GM18951 (cell line): ENCODE measurements around the gene MARCHF4.

Experiments used
- POLR2A ChIP-seq: IDR thresholded peaks from 4 replicates; pipeline ENCODE4 v1.6.1; 2011; ENCODE audit warnings: mild to moderate bottlenecking; ENCODE audit not compliant: insufficient read length, insufficient read depth; ENCODE audit errors: extremely low read depth
- in situ Hi-C: fragments of 300-500 bp; cut with MboI; formaldehyde crosslinking; loops from one replicate; pipeline ENCODE4 v1.12.0; 2022; ENCODE audit warnings: low sequenced_read_pairs, mixed read lengths, inconsistent platforms; ENCODE audit not compliant: unreplicated experiment

MARCHF4 gene

GRCh38 chr2:216371721-216372702 is at the start of gene MARCHF4:
Gene MARCHF4, minus strand, starts transcription at chr2:216372483. Its CDS starts 2,223 bp downstream, at chr2:216370260.
- TF ChIP-seq POLR2A, result no peak
- in situ Hi-C loops, result no loop called here

- in situ Hi-C loops, result no loop called here
- no peak for TF ChIP-seq POLR2A
These were observed 48.3 kb upstream of the MARCHF4 start for GRCh38 chr2:216420367-216421101.

- in situ Hi-C loops, result no loop called here
- TF ChIP-seq POLR2A, result no peak
These were observed 46.7 kb upstream of the MARCHF4 start for GRCh38 chr2:216418981-216419380.

GRCh38 chr2:216416571-216417307 is 44.5 kb upstream of the MARCHF4 start:
- TF ChIP-seq POLR2A, result no peak
- in situ Hi-C loops, result no loop called here

- in situ Hi-C loops, result no loop called here
- TF ChIP-seq POLR2A, result no peak
These were observed 43.3 kb upstream of the MARCHF4 start for GRCh38 chr2:216415541-216415940.

- in situ Hi-C loops, result no loop called here
- TF ChIP-seq POLR2A, result no peak
These were observed 42.6 kb upstream of the MARCHF4 start for GRCh38 chr2:216414772-216415319.

- in situ Hi-C loops, result no loop called here
- no peak for TF ChIP-seq POLR2A
These were observed 41.6 kb upstream of the MARCHF4 start for GRCh38 chr2:216413882-216414281.

- in situ Hi-C loops, result no loop called here
- TF ChIP-seq POLR2A, result peak; percentile 75
These were observed 40.0 kb upstream of the MARCHF4 start, which contains the start of gene SMARCAL1 for GRCh38 chr2:216412022-216412999. Gene SMARCAL1, plus strand, starts transcription at chr2:216412484. Its CDS starts 2,221 bp downstream, at chr2:216414705.

- TF ChIP-seq POLR2A, result no peak
- in situ Hi-C loops, result no loop called here
These were observed 38.3 kb upstream of the MARCHF4 start for GRCh38 chr2:216410550-216410949.

GRCh38 chr2:216408426-216409290 is 36.4 kb upstream of the MARCHF4 start:
- in situ Hi-C loops, result loop anchor here (10.0 kb wide), 1 partner anchor 194 kb away; no protein-coding TSS in a partner anchor
- TF ChIP-seq POLR2A, result no peak

GRCh38 chr2:216406826-216407225 is 34.5 kb upstream of the MARCHF4 start:
- no peak for TF ChIP-seq POLR2A
- in situ Hi-C loops, result loop anchor here (10.0 kb wide), 1 partner anchor 192 kb away; no protein-coding TSS in a partner anchor
